ENCODE measurements around the gene PPP6R1. TPM values are rescaled to one million over a fixed set of nuclear protein-coding genes. Genes with fewer than 3 reads are reported as not detected.

PPP6R1 gene
- total RNA-seq, 4 donors from 2014 or later, result 32.6 to 79.4 (median 34.0) TPM

- 20 to 57% methylated on average over 1 to 14 of the region's 15 CpGs for WGBS, 2 donors (ENCODE audit: low coverage in 1 of 2)
- Histone ChIP-seq H3K27me3 (peaks cover 61% of the 10 kb centered on the region), H3K4me1 (no peaks in the 10 kb centered on the region), H3K27ac (peak overlapping the region in 1 of 4 donors; percentile 24), H3K9me3 (no peaks in the 10 kb centered on the region), H3K36me3 (no peaks in the 10 kb centered on the region), H3K4me3 (no peak overlapping the region)
- no peak for TF ChIP-seq CTCF (IDR thresholded peaks at IDR 0.05)
- no peak for TF ChIP-seq POLR2AphosphoS5 (IDR thresholded peaks at IDR 0.05)
- no peak for TF ChIP-seq POLR2A (IDR thresholded peaks at IDR 0.05)
- no peak for TF ChIP-seq EP300 (IDR thresholded peaks at IDR 0.05)
- ATAC-seq, result peak; percentile 82
These were observed 69.4 kb downstream of the PPP6R1 start for GRCh38 chr19:55189403-55189835.

GRCh38 chr19:55188625-55189024 lies 70.2 kb downstream of the PPP6R1 start:
- TF ChIP-seq EP300 (IDR thresholded peaks at IDR 0.05), result no peak
- TF ChIP-seq POLR2A (IDR thresholded peaks at IDR 0.05), result no peak
- no peak for TF ChIP-seq CTCF (IDR thresholded peaks at IDR 0.05)
- no peak for TF ChIP-seq POLR2AphosphoS5 (IDR thresholded peaks at IDR 0.05)
- Histone ChIP-seq H3K4me3 (no peak overlapping the region), H3K4me1 (no peaks in the 10 kb centered on the region), H3K36me3 (no peaks in the 10 kb centered on the region), H3K27ac (peak overlapping the region in 1 of 4 donors; percentile 24), H3K9me3 (no peaks in the 10 kb centered on the region), H3K27me3 (peaks cover 61% of the 10 kb centered on the region)
- WGBS, 2 donors (ENCODE audit: low coverage in 1 of 2), result 61 to 71% methylated on average over 6 to 8 of the region's 8 CpGs
- no peak for ATAC-seq

GRCh38 chr19:55186080-55186479 lies 72.7 kb downstream of the PPP6R1 start:
- ATAC-seq, result no peak
- WGBS, 2 donors (ENCODE audit: low coverage in 1 of 2), result no CpG with 5 or more reads among the region's 12 CpGs
- no peaks in the 10 kb centered on the region for H3K9me3 ChIP-seq
- no peak overlapping the region for H3K27ac ChIP-seq
- H3K4me1 ChIP-seq, result no peaks in the 10 kb centered on the region
- TF ChIP-seq EP300 (IDR thresholded peaks at IDR 0.05), result no peak
- no peak for TF ChIP-seq POLR2A (IDR thresholded peaks at IDR 0.05)
- no peak for TF ChIP-seq POLR2AphosphoS5 (IDR thresholded peaks at IDR 0.05)
- TF ChIP-seq CTCF (IDR thresholded peaks at IDR 0.05), result no peak
- no peaks in the 10 kb centered on the region for H3K36me3 ChIP-seq
- H3K27me3 ChIP-seq, result peaks cover 62% of the 10 kb centered on the region
- no peak overlapping the region for H3K4me3 ChIP-seq

- Histone ChIP-seq H3K36me3 (no peaks in the 10 kb centered on the region), H3K27ac (no peak overlapping the region), H3K27me3 (peaks cover 100% of the 10 kb centered on the region), H3K4me3 (no peak overlapping the region), H3K4me1 (peaks cover 0 to 18% (median 3%) of the 10 kb centered on the region in 3 donors), H3K9me3 (no peaks in the 10 kb centered on the region)
- ATAC-seq, result no peak
- no CpG with 5 or more reads among the region's 20 CpGs for WGBS, 2 donors (ENCODE audit: low coverage in 1 of 2)
- TF ChIP-seq EP300 (IDR thresholded peaks at IDR 0.05), result no peak
- TF ChIP-seq POLR2AphosphoS5 (IDR thresholded peaks at IDR 0.05), result no peak
- TF ChIP-seq CTCF (IDR thresholded peaks at IDR 0.05), result no peak
- TF ChIP-seq POLR2A (IDR thresholded peaks at IDR 0.05), result no peak
These were observed 77.1 kb downstream of the PPP6R1 start for GRCh38 chr19:55181740-55182139.

Small RNA genes within 50 kb of the gene (small RNA-seq; reads per million reads assigned to genes)
- gene MIR6802 (0 to 0.18 (median 0.06) reads per million in 4 donors), gene MIR6803 (0 to 0.13 (median 0.04) reads per million in 4 donors), gene MIR6804 (0 reads per million in 4 donors)

Other genes with a start within 250 kb of the PPP6R1 start
- not detected for gene GP6, start 220.8 kb downstream of the PPP6R1 start, total RNA-seq
- gene RDH13, start 195.9 kb downstream of the PPP6R1 start, total RNA-seq, result 10 to 100 TPM in 3 of 4 donors, 1 to 10 TPM in 1; 10.0 to 15.6 (median 13.9) TPM
- gene EPS8L1, start 183.1 kb downstream of the PPP6R1 start, total RNA-seq, result 10 to 100 TPM in 1 of 4 donors, 1 to 10 TPM in 3; 2.2 to 10.5 (median 2.5) TPM
- gene PPP1R12C, start 141.4 kb downstream of the PPP6R1 start, total RNA-seq, result 100 to 1,000 TPM; 268 to 479 (median 276) TPM
- gene TNNT1, start 109.8 kb downstream of the PPP6R1 start, total RNA-seq, result 1 to 10 TPM in 1 of 4 donors, not detected in 3; 4.4 TPM
- gene TNNI3, start 101.3 kb downstream of the PPP6R1 start, total RNA-seq, result not detected
- under 1 TPM in 2 of 4 donors, not detected in 2; 0.42 to 0.52 TPM for gene DNAAF3, start 92.4 kb downstream of the PPP6R1 start, total RNA-seq
- under 1 TPM in 1 of 4 donors, not detected in 3; 0.13 TPM for gene SYT5, start 78.7 kb downstream of the PPP6R1 start, total RNA-seq
- gene PTPRH, start 49.5 kb downstream of the PPP6R1 start, total RNA-seq, result 1 to 10 TPM in 3 of 4 donors, under 1 TPM in 1; 0.54 to 4.0 (median 1.4) TPM
- 1 to 10 TPM in 3 of 4 donors, not detected in 1; 1.7 to 3.8 (median 1.8) TPM for gene TMEM86B, start 30.3 kb downstream of the PPP6R1 start, total RNA-seq
- gene HSPBP1, start 21.1 kb upstream of the PPP6R1 start, total RNA-seq, result 10 to 100 TPM; 20.9 to 37.1 (median 26.5) TPM
- gene BRSK1, start 25.0 kb upstream of the PPP6R1 start, total RNA-seq, result 10 to 100 TPM in 1 of 4 donors, 1 to 10 TPM in 3; 4.0 to 19.8 (median 8.8) TPM
- gene TMEM150B, start 66.3 kb upstream of the PPP6R1 start, total RNA-seq, result 10 to 100 TPM in 1 of 4 donors, 1 to 10 TPM in 2, not detected in 1; 2.2 to 12.4 (median 3.3) TPM
- gene KMT5C, start 80.9 kb upstream of the PPP6R1 start, total RNA-seq, result 10 to 100 TPM in 2 of 4 donors, 1 to 10 TPM in 2; 3.4 to 11.2 (median 9.2) TPM
- gene COX6B2, start 95.7 kb upstream of the PPP6R1 start, total RNA-seq, result not detected
- gene GARIN5B, start 104.2 kb upstream of the PPP6R1 start, total RNA-seq, result not detected
- gene IL11, start 111.4 kb upstream of the PPP6R1 start, total RNA-seq, result under 1 TPM in 1 of 4 donors, not detected in 3; 0.67 TPM
- gene TMEM190, start 117.8 kb upstream of the PPP6R1 start, total RNA-seq, result not detected
- gene TMEM238, start 125.3 kb upstream of the PPP6R1 start, total RNA-seq, result 1 to 10 TPM in 2 of 4 donors, not detected in 2; 1.6 to 6.0 TPM
- 100 to 1,000 TPM; 174 to 282 (median 271) TPM for gene RPL28, start 126.9 kb upstream of the PPP6R1 start, total RNA-seq
- 10 to 100 TPM; 12.6 to 17.7 (median 15.4) TPM for gene UBE2S, start 148.8 kb upstream of the PPP6R1 start, total RNA-seq
- not detected for gene SHISA7, start 184.3 kb upstream of the PPP6R1 start, total RNA-seq
- 10 to 100 TPM; 39.0 to 78.5 (median 63.8) TPM for gene ISOC2, start 202.6 kb upstream of the PPP6R1 start, total RNA-seq
- gene C19orf85, start 205.7 kb upstream of the PPP6R1 start, total RNA-seq, result not detected
- 10 to 100 TPM in 1 of 4 donors, 1 to 10 TPM in 3; 2.4 to 13.0 (median 4.9) TPM for gene ZNF628, start 217.6 kb upstream of the PPP6R1 start, total RNA-seq
- gene NAT14, start 226.2 kb upstream of the PPP6R1 start, total RNA-seq, result 10 to 100 TPM in 1 of 4 donors, 1 to 10 TPM in 3; 7.4 to 14.0 (median 7.9) TPM
- 10 to 100 TPM in 3 of 4 donors, 1 to 10 TPM in 1; 6.3 to 39.2 (median 23.5) TPM for gene SSC5D, start 229.4 kb upstream of the PPP6R1 start, total RNA-seq

All from gastroesophageal sphincter (tissue), 4 donors.